ENCODE measurements around the gene CCL17.

GRCh38 chr16:57409870-57410587 lies 5.5 kb downstream of the CCL17 start:
- TF ChIP-seq, protein P1, sequence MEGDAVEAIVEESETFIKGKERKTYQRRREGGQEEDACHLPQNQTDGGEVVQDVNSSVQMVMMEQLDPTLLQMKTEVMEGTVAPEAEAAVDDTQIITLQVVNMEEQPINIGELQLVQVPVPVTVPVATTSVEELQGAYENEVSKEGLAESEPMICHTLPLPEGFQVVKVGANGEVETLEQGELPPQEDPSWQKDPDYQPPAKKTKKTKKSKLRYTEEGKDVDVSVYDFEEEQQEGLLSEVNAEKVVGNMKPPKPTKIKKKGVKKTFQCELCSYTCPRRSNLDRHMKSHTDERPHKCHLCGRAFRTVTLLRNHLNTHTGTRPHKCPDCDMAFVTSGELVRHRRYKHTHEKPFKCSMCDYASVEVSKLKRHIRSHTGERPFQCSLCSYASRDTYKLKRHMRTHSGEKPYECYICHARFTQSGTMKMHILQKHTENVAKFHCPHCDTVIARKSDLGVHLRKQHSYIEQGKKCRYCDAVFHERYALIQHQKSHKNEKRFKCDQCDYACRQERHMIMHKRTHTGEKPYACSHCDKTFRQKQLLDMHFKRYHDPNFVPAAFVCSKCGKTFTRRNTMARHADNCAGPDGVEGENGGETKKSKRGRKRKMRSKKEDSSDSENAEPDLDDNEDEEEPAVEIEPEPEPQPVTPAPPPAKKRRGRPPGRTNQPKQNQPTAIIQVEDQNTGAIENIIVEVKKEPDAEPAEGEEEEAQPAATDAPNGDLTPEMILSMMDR (IDR thresholded peaks at IDR 0.05), result no peak
- TF ChIP-seq POLR2A (IDR thresholded peaks at IDR 0.05), result no peak
